HepG2 (cell line): ENCODE data around the gene FAM111A. TPM values are rescaled to one million over a fixed set of nuclear protein-coding genes. Genes with fewer than 3 reads are reported as not detected.

Experiments used
- ATF1 ChIP-seq: IDR thresholded peaks from 2 replicates; pipeline ENCODE4 v1.6.1; 2016; ENCODE audit warnings: mild to moderate bottlenecking, control low read depth
- ATF3 ChIP-seq: sonication (generic); formaldehyde crosslinking; IDR thresholded peaks from 2 replicates; pipeline ENCODE4 v1.4.0; 2020; ENCODE audit warnings: missing genetic modification reagents
- CEBPB ChIP-seq: IDR thresholded peaks from 2 replicates; pipeline ENCODE4 v1.6.1; 2011; ENCODE audit warnings: low read depth, low read length, improper control_type of control experiment, borderline replicate concordance
- DZIP1 ChIP-seq: sonication (generic); formaldehyde crosslinking; IDR thresholded peaks from 2 replicates; pipeline ENCODE4 v1.5.0; 2020; ENCODE audit warnings: mild to moderate bottlenecking, missing genetic modification reagents
- EHMT2 ChIP-seq: fragments of 200-600 bp; sonication (generic); IDR thresholded peaks from 2 replicates; pipeline ENCODE4 v1.7.0; 2017; ENCODE audit warnings: antibody characterized with exemption, low read depth, low read length, borderline replicate concordance
- HINFP ChIP-seq: sonication (generic); formaldehyde crosslinking; IDR thresholded peaks from 2 replicates; pipeline ENCODE4 v1.4.0; 2020; ENCODE audit warnings: low read depth, mild to moderate bottlenecking, missing genetic modification reagents
- JDP2 ChIP-seq: sonication (generic); formaldehyde crosslinking; IDR thresholded peaks from 2 replicates; pipeline ENCODE4 v1.8.1; 2022; ENCODE audit warnings: missing genetic modification reagents, borderline replicate concordance
- LCORL ChIP-seq, 2 experiments: fragments of 450-650 bp in 1 of 2; sonication (generic) in 1 of 2; formaldehyde crosslinking in 1 of 2; IDR thresholded peaks; 2 replicates each; pipeline versions ENCODE4 v1.5.0 to v1.6.1; 2017 to 2020; ENCODE audit warnings: antibody characterized with exemption in 1 of 2, missing genetic modification reagents in 1 of 2
- MEIS2 ChIP-seq: sonication (generic); formaldehyde crosslinking; IDR thresholded peaks from 2 replicates; pipeline ENCODE4 v1.9.0; 2021; ENCODE audit warnings: mild to moderate bottlenecking, missing genetic modification reagents
- PATZ1 ChIP-seq: sonication (generic); formaldehyde crosslinking; IDR thresholded peaks from 2 replicates; pipeline ENCODE4 v1.4.0; 2020; ENCODE audit warnings: missing genetic modification reagents
- POLR2AphosphoS2 ChIP-seq: IDR thresholded peaks from 2 replicates; pipeline ENCODE4 v1.6.1; 2011; ENCODE audit warnings: low read depth, low read length, improper control_type of control experiment
- RNF2 ChIP-seq: fragments of 450-650 bp; conservative IDR thresholded peaks from 2 replicates; pipeline ENCODE4 v1.6.1; 2016; ENCODE audit warnings: low read depth
- TEAD2 ChIP-seq: sonication (generic); formaldehyde crosslinking; IDR thresholded peaks from 2 replicates; pipeline ENCODE4 v1.9.0; 2021; ENCODE audit warnings: missing genetic modification reagents
- ZNF530 ChIP-seq: sonication (generic); formaldehyde crosslinking; IDR thresholded peaks from 2 replicates; pipeline ENCODE4 v1.5.0; 2020; ENCODE audit warnings: low read depth, mild to moderate bottlenecking, missing genetic modification reagents
- ZNF784 ChIP-seq: sonication (generic); formaldehyde crosslinking; IDR thresholded peaks from 2 replicates; pipeline ENCODE4 v1.5.1; 2020; ENCODE audit warnings: missing genetic modification reagents, mild to moderate bottlenecking, borderline replicate concordance
- ZZZ3 ChIP-seq: sonication (generic); formaldehyde crosslinking; IDR thresholded peaks from 2 replicates; pipeline ENCODE4 v1.4.0; 2020; ENCODE audit warnings: missing genetic modification reagents, mild to moderate bottlenecking, borderline replicate concordance
- polyA plus RNA-seq, 8 experiments: library from polyadenylated mRNA; depleted of rRNA in 3 of 8; stranded (reverse) in 7 of 8; unstranded in 1 of 8; fragments of >200 nt; fragmentation: Illumina TruSeq in 4 of 8; extraction: Trizol in 4 of 8; gene quantifications; 2 replicates each; pipeline versions ENCODE4 v1.2.1 to v1.2.3, GENCODE V29; 2011 to 2016; ENCODE audit warnings: low read depth in 4 of 8, missing spikeins in 1 of 8, mixed read lengths in 1 of 8; ENCODE audit not compliant: insufficient read depth in 1 of 8
- total RNA-seq, 5 experiments: library from RNA; depleted of rRNA; stranded (reverse); fragments of >200 nt; fragmentation: Illumina TruSeq; extraction: Trizol; gene quantifications; 2 replicates each; pipeline ENCODE4 v1.2.3, GENCODE V29; 2016; ENCODE audit warnings: low read depth in 1 of 5
- TF ChIP-seq, protein P1 (sequence below): sonication (generic); formaldehyde crosslinking; IDR thresholded peaks from 2 replicates; pipeline ENCODE4 v1.8.1; 2022; ENCODE audit warnings: low read depth, mild to moderate bottlenecking, missing genetic modification reagents

The FAM111A gene
- total and polyA plus RNA-seq, 2 of the 13 experiments (the other 11 are each of a cell fraction or from before 2014, with no cell fraction given), result 3.2 to 13.5 TPM

- TF ChIP-seq PATZ1, result peak; percentile 95
- TF ChIP-seq ZNF784 (CRISPR knock-in tag), result no peak
- peak; percentile 44; the same call in 1 of the 2 replicates for TF ChIP-seq LCORL (IDR thresholded peaks at IDR 0.05)
- TF ChIP-seq LCORL (CRISPR knock-in tag; IDR thresholded peaks at IDR 0.05), result peak; percentile 60
- TF ChIP-seq HINFP, result no peak
- no peak for TF ChIP-seq ATF1 (CRISPR knock-in tag)
- no peak for TF ChIP-seq JDP2 (CRISPR knock-in tag)
- TF ChIP-seq DZIP1, result no peak
- TF ChIP-seq ATF3 (CRISPR knock-in tag), result no peak
- TF ChIP-seq POLR2AphosphoS2, result no peak
- TF ChIP-seq EHMT2, result no peak
- no peak; the same call in 1 of the 2 replicates for TF ChIP-seq MEIS2 (CRISPR knock-in tag)
- no peak for TF ChIP-seq ZNF530 (CRISPR knock-in tag)
- no peak for TF ChIP-seq ZZZ3
- no peak for TF ChIP-seq RNF2
- TF ChIP-seq TEAD2 (CRISPR knock-in tag), result no peak
- TF ChIP-seq CEBPB, result peak; percentile 99
- TF ChIP-seq, protein P1, sequence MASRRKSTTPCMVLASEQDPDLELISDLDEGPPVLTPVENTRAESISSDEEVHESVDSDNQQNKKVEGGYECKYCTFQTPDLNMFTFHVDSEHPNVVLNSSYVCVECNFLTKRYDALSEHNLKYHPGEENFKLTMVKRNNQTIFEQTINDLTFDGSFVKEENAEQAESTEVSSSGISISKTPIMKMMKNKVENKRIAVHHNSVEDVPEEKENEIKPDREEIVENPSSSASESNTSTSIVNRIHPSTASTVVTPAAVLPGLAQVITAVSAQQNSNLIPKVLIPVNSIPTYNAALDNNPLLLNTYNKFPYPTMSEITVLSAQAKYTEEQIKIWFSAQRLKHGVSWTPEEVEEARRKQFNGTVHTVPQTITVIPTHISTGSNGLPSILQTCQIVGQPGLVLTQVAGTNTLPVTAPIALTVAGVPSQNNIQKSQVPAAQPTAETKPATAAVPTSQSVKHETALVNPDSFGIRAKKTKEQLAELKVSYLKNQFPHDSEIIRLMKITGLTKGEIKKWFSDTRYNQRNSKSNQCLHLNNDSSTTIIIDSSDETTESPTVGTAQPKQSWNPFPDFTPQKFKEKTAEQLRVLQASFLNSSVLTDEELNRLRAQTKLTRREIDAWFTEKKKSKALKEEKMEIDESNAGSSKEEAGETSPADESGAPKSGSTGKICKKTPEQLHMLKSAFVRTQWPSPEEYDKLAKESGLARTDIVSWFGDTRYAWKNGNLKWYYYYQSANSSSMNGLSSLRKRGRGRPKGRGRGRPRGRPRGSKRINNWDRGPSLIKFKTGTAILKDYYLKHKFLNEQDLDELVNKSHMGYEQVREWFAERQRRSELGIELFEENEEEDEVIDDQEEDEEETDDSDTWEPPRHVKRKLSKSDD (CRISPR knock-in tag), result no peak
These were observed 31.5 kb downstream of the FAM111A start (continued) for GRCh38 chr11:59173964-59174663.
